GM13977 (cell line): ENCODE results near the gene CRYGN.

Source experiments
- DNase-seq: peaks from one replicate; pipeline ENCODE4 v3.0.0; 2012; ENCODE audit warnings: low spot score
- CTCF ChIP-seq: IDR thresholded peaks from 2 replicates; pipeline ENCODE4 v1.5.1; 2012; ENCODE audit warnings: mild to moderate bottlenecking, control low read depth; ENCODE audit not compliant: insufficient read depth; ENCODE audit errors: extremely low read depth, missing control alignments
- in situ Hi-C: fragments of 300-500 bp; cut with MboI; formaldehyde crosslinking; loops from one replicate; pipeline ENCODE4 v1.12.0; 2022; ENCODE audit warnings: low sequenced_read_pairs, low pct_unique_long_range_greater_than_20kb, mixed read lengths, inconsistent platforms; ENCODE audit not compliant: unreplicated experiment

CRYGN gene

DNA sequence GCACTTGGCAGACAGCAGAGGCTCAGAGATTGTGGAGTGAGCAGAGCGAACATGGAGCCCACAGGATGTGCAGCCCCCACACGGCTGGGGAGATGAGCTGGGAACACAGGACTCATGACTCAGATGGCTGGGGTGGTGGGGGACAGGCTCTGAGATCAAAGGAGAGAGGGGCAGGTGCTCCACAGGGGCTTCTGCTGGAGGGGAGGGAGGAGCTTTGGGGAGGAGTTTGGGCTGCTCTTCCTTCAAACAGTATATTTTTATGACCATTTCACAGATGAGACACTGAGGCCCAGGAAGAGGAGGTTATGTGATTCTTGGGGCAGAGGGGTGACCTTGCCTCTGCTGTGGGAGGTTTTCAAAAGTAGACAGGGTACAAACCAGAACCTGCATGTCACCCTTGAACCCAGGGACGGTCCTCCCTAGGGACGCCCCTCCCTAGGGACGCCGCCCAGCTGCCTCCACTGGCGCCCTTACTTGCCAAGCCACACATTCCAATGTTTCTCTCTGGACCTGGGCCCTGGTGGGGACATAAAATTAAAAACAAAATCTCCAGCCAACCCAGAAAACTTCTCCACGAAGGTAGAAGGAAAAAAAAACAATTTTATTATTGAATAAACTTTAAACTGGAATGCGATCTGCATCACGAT, 981 bp upstream of the CRYGN start:
- in situ Hi-C loops = no loop called here
- no peak for TF ChIP-seq CTCF
- no peak for DNase-seq

- no peak for TF ChIP-seq CTCF
- DNase-seq = no peak
- in situ Hi-C loops = no loop called here
These were observed 908 bp downstream of the CRYGN start for GRCh38 chr7:151438864-151439601.

DNA sequence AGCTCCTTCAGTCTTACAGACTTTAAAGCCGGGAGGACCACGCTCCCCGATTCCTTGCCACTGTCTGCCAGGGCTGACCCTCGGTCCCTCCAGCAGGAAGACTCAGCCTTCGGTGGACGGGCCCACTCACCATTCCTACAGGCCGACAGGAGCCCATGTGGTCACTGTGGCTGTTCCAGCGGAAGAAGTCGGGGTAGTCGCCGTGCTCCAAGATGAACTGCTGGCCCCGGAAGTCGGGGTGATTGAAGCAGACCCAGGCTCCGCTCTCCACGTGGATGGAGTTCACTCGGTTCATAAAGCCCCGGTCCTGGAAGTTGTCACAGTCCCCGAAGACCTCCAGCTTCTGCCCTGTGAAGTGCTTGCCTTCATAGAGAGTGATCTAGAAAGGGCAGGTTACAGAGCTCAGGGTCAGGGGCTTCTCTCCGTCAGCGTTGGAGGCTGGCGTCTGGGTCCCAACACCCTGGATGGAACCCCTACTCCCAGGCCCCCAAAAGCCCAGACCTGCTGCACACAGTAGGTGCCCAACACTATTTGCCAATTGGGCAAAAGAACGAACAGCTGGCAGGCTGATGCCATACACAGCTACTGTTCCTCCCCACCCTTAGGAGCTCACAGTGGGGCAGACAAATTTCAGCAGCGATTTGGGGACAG, 1.9 kb downstream of the CRYGN start:
- DNase-seq = no peak
- in situ Hi-C loops = no loop called here
- TF ChIP-seq CTCF = no peak

- in situ Hi-C loops = no loop called here
- TF ChIP-seq CTCF = no peak
- no peak for DNase-seq
These were observed 2.8 kb downstream of the CRYGN start for GRCh38 chr7:151437159-151437553.

DNA sequence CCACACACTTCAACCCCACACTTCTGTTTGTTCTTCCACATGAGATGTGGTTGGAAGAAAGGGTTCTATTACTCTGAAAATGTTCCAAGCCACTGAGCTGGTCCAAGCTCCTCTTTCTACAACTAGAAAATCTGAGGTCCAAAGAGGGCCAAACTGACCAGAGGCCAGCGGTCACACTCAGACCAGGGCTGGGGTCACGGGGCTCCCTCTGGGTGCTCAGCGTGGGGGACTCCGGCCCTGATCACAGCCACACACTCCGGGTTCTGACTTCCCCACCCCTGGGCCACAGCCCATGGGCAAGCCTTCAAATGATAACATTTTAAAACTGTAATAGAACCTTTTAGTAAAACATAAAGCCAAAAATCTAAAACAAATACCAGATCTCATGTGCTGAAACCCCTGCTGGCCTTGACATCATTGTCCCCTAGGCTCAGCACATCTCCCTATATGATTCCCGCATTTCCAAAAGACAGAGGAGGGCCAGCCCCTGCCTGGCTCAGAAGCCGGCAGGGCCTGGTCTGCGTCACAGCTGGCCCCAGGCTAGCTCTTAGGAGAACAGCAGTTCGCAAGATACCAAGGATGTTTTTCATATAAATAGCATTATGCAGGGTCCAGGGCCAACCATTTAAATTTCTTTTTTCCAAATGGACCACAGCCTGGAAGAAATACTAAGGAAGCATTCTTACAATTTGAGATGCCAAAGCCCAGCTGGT, 3.3 kb downstream of the CRYGN start:
- no peak for DNase-seq

More for the DNA sequence above, 3.3 kb downstream of the CRYGN start:
- no peak for TF ChIP-seq CTCF
- in situ Hi-C loops = no loop called here
